Suprapubic skin (tissue), 4 donors: ENCODE measurements around the gene ERVV-1.

Experiments
- CTCF ChIP-seq, 2 donors: fragments of 200-600 bp in 1 of 2; fragments of 450-650 bp in 1 of 2; sonication (generic) in 1 of 2; IDR thresholded peaks; one replicate each; pipeline ENCODE4 v1.5.1; 2016 to 2019; ENCODE audit warnings: antibody characterized with exemption in 2 of 2, mild to moderate bottlenecking in 1 of 2, moderate library complexity in 1 of 2
- EP300 ChIP-seq: sonication (generic); formaldehyde crosslinking; IDR thresholded peaks from one replicate; pipeline ENCODE4 v1.6.1; 2017; ENCODE audit warnings: antibody characterized with exemption
- POLR2A ChIP-seq, 2 donors: fragments of 450-650 bp; IDR thresholded peaks; one replicate each; pipeline ENCODE4 v1.6.1; 2017; ENCODE audit warnings: antibody characterized with exemption in 2 of 2, mild to moderate bottlenecking in 2 of 2, moderate library complexity in 2 of 2
- POLR2AphosphoS5 ChIP-seq, 3 donors: sonication (generic); formaldehyde crosslinking; IDR thresholded peaks; one replicate each; pipeline ENCODE4 v1.6.1; 2017; ENCODE audit warnings: antibody characterized with exemption in 3 of 3

- TF ChIP-seq CTCF (IDR thresholded peaks at IDR 0.05) (no peak), POLR2A (IDR thresholded peaks at IDR 0.05) (no peak), POLR2AphosphoS5 (IDR thresholded peaks at IDR 0.05) (no peak), EP300 (no peak)
Measured at GRCh38 chr19:52990759-52991418, 22.8 kb upstream of the ERVV-1 start.
